Common myeloid progenitor, CD34-positive (primary cell): ENCODE measurements around the gene LRRN2.

Experiments used
- CTCF ChIA-PET: fragments of 350-600 bp; sonication (Branson Sonifier 250); formaldehyde crosslinking; loops from one replicate; lab custom pipeline; 2021; ENCODE audit warnings: antibody characterized with exemption; lab: Charles Lee
- POLR2A ChIA-PET: fragments of 350-600 bp; sonication (Branson Sonifier 250); formaldehyde crosslinking; loops from one replicate; lab custom pipeline; 2021; ENCODE audit warnings: antibody characterized with exemption; lab: Charles Lee
- DNase-seq, 3 donors: peaks; one replicate each; pipeline versions ENCODE4 v3.0.0 to v3.0.0-alpha.2; 2013
- H3K27ac ChIP-seq, 2 experiments: 1 replicate in 1 of 2; 2 replicates in 1 of 2; pipeline ENCODE4 v1.7.0; 2013; ENCODE audit warnings: inconsistent platforms in 2 of 2, low read length in 2 of 2, mild to moderate bottlenecking in 2 of 2, low read depth in 1 of 2, moderate library complexity in 1 of 2; ENCODE audit not compliant: severe bottlenecking in 2 of 2, insufficient read depth in 1 of 2, poor library complexity in 1 of 2
- H3K27me3 ChIP-seq, 5 experiments: replicated peaks in 2 of 5; 1 replicate in 3 of 5; 2 replicates in 2 of 5; pipeline versions ENCODE4 v1.6.1 to v1.7.0; 2013; ENCODE audit warnings: low read length in 4 of 5, mild to moderate bottlenecking in 2 of 5, moderate library complexity in 2 of 5, inconsistent platforms in 1 of 5; ENCODE audit not compliant: insufficient read depth in 5 of 5, control insufficient read depth in 4 of 5
- H3K36me3 ChIP-seq, 4 experiments: 1 replicate in 2 of 4; 2 replicates in 2 of 4; pipeline versions ENCODE4 v1.6.1 to v1.7.0; 2013; ENCODE audit warnings: low read length in 3 of 4, control low read depth in 1 of 4, mild to moderate bottlenecking in 1 of 4; ENCODE audit not compliant: control insufficient read depth in 4 of 4, insufficient read depth in 4 of 4
- H3K4me1 ChIP-seq, 4 experiments: 1 replicate in 3 of 4; 2 replicates in 1 of 4; pipeline versions ENCODE4 v1.6.1 to v1.7.1; 2013; ENCODE audit warnings: low read length in 3 of 4, mild to moderate bottlenecking in 3 of 4, control low read depth in 1 of 4, inconsistent platforms in 1 of 4, moderate library complexity in 1 of 4; ENCODE audit not compliant: control insufficient read depth in 4 of 4, insufficient read depth in 4 of 4; ENCODE audit errors: control extremely low read depth in 1 of 4
- H3K4me3 ChIP-seq, 7 experiments: 1 replicate in 4 of 7; 2 replicates in 3 of 7; pipeline versions ENCODE4 v1.5.1 to v1.7.0; 2013; ENCODE audit warnings: mild to moderate bottlenecking in 7 of 7, low read length in 6 of 7, moderate library complexity in 6 of 7, inconsistent platforms in 2 of 7, low read depth in 2 of 7, control low read depth in 1 of 7; ENCODE audit not compliant: insufficient read depth in 4 of 7, control insufficient read depth in 1 of 7; ENCODE audit errors: extremely low read depth in 1 of 7
- H3K9me3 ChIP-seq, 5 experiments: 1 replicate in 4 of 5; 2 replicates in 1 of 5; pipeline versions ENCODE4 v1.6.1 to v1.7.1; 2013; ENCODE audit warnings: low read length in 4 of 5, mild to moderate bottlenecking in 2 of 5, inconsistent platforms in 1 of 5, low read depth in 1 of 5, moderate library complexity in 1 of 5; ENCODE audit not compliant: control insufficient read depth in 4 of 5, insufficient read depth in 2 of 5; ENCODE audit errors: control extremely low read depth in 1 of 5
- WGBS: methylation state at CpG from one replicate; pipeline ENCODE4 v1.1.5; 2013; ENCODE audit not compliant: insufficient coverage; 5-methylcytosine and 5-hydroxymethylcytosine counted together

LRRN2 gene

GRCh38 chr1:204651843-204652421 is 33.6 kb downstream of the LRRN2 start:
- H3K4me1 ChIP-seq: peaks cover 0 to 4% (median 3%) of the 10 kb centered on the region in 4 experiments
- ChIA-PET CTCF (interaction anchor here (0.7 to 1.2 kb wide), 2 partner anchors 37 to 112 kb away, joined by 3 to 4 read pairs; no protein-coding TSS in a partner anchor), POLR2A (no interaction called here)
- no peak for DNase-seq
- peaks cover 0 to 38% (median 8%) of the 10 kb centered on the region in 5 experiments for H3K27me3 ChIP-seq
- 50% methylated on average over 6 of the region's 17 CpGs for WGBS
- no peak overlapping the region for H3K4me3 ChIP-seq
- H3K36me3 ChIP-seq: no peaks in the 10 kb centered on the region
- no peaks in the 10 kb centered on the region for H3K9me3 ChIP-seq
- no peak overlapping the region for H3K27ac ChIP-seq

GRCh38 chr1:204650911-204651570 is 34.5 kb downstream of the LRRN2 start:
- Histone ChIP-seq H3K27ac (no peak overlapping the region), H3K9me3 (no peaks in the 10 kb centered on the region), H3K4me1 (peaks cover 0 to 4% (median 3%) of the 10 kb centered on the region in 4 experiments), H3K4me3 (no peak overlapping the region), H3K27me3 (peaks cover 0 to 38% (median 8%) of the 10 kb centered on the region in 5 experiments), H3K36me3 (no peaks in the 10 kb centered on the region)
- DNase-seq: peak in 1 of 3 donors; percentile 8
- CTCF ChIA-PET: no interaction called here
- WGBS: 89% methylated on average over 7 of the region's 7 CpGs
- POLR2A ChIA-PET: no interaction called here

GRCh38 chr1:204649721-204650521 is 35.6 kb downstream of the LRRN2 start:
- CTCF ChIA-PET: no interaction called here
- no peak for DNase-seq
- no peaks in the 10 kb centered on the region for H3K9me3 ChIP-seq
- no peak overlapping the region for H3K27ac ChIP-seq
- H3K36me3 ChIP-seq: no peaks in the 10 kb centered on the region
- peaks cover 0 to 35% (median 8%) of the 10 kb centered on the region in 5 experiments for H3K27me3 ChIP-seq
- POLR2A ChIA-PET: no interaction called here
- no peak overlapping the region for H3K4me3 ChIP-seq
- H3K4me1 ChIP-seq: peaks cover 0 to 4% (median 3%) of the 10 kb centered on the region in 4 experiments
- 100% methylated on average over 3 of the region's 6 CpGs for WGBS

- Histone ChIP-seq H3K9me3 (no peaks in the 10 kb centered on the region), H3K4me1 (peaks cover 0 to 4% (median 3%) of the 10 kb centered on the region in 4 experiments), H3K36me3 (no peaks in the 10 kb centered on the region), H3K27ac (no peak overlapping the region), H3K4me3 (no peak overlapping the region), H3K27me3 (peaks cover 0 to 32% (median 8%) of the 10 kb centered on the region in 5 experiments)
- POLR2A ChIA-PET: no interaction called here
- 84% methylated on average over 3 of the region's 4 CpGs for WGBS
- CTCF ChIA-PET: no interaction called here
- no peak for DNase-seq
Measured at GRCh38 chr1:204648576-204648975, 37.0 kb downstream of the LRRN2 start.

GRCh38 chr1:204647805-204648153 is 37.8 kb downstream of the LRRN2 start:
- Histone ChIP-seq H3K9me3 (no peaks in the 10 kb centered on the region), H3K4me1 (peaks cover 0 to 4% (median 3%) of the 10 kb centered on the region in 4 experiments), H3K27me3 (peaks cover 0 to 25% (median 8%) of the 10 kb centered on the region in 5 experiments), H3K27ac (no peak overlapping the region), H3K36me3 (no peaks in the 10 kb centered on the region), H3K4me3 (no peak overlapping the region)
- CTCF ChIA-PET: no interaction called here
- POLR2A ChIA-PET: no interaction called here
- DNase-seq: no peak

GRCh38 chr1:204647114-204647804 is 38.3 kb downstream of the LRRN2 start:
- no peaks in the 10 kb centered on the region for H3K36me3 ChIP-seq
- H3K4me3 ChIP-seq: no peak overlapping the region
- ChIA-PET CTCF (no interaction called here), POLR2A (no interaction called here)
- 0% methylated on average over 2 of the region's 2 CpGs for WGBS
- peaks cover 0 to 20% (median 3%) of the 10 kb centered on the region in 5 experiments for H3K27me3 ChIP-seq
- peaks cover 0 to 4% (median 3%) of the 10 kb centered on the region in 4 experiments for H3K4me1 ChIP-seq
- no peaks in the 10 kb centered on the region for H3K9me3 ChIP-seq
- no peak overlapping the region for H3K27ac ChIP-seq
- peak; percentile 73 to 91 (median 91) for DNase-seq
